GM12878 (cell line): ENCODE measurements around the gene PSMA7. TPM values are rescaled to one million over a fixed set of nuclear protein-coding genes. Genes with fewer than 3 reads are reported as not detected.
A peak's percentile ranks its signal among the peaks of the same experiment; 100 is the strongest.

Source experiments
- ASH2L ChIP-seq: fragments of 300-600, 200-600 bp; sonication (generic); IDR thresholded peaks from 2 replicates; pipeline ENCODE4 v1.6.1; 2017; ENCODE audit warnings: low read depth, mild to moderate bottlenecking, borderline replicate concordance
- ATF3 ChIP-seq: IDR thresholded peaks from 2 replicates; pipeline ENCODE4 v1.6.1; 2011; ENCODE audit warnings: low read depth, mild to moderate bottlenecking, low read length, moderate library complexity, borderline replicate concordance; ENCODE audit errors: extremely low read depth
- BRCA1 ChIP-seq: IDR thresholded peaks from 2 replicates; pipeline ENCODE4 v1.6.1; 2011; ENCODE audit warnings: low read depth, low read length, improper control_type of control experiment
- CBFB ChIP-seq: IDR thresholded peaks from 2 replicates; pipeline ENCODE4 v1.6.1; 2016; ENCODE audit warnings: antibody characterized with exemption, low read depth
- CREB1 ChIP-seq: IDR thresholded peaks from 2 replicates; pipeline ENCODE4 v1.6.1; 2012; ENCODE audit warnings: low read depth, mild to moderate bottlenecking, inconsistent platforms
- E4F1 ChIP-seq: fragments of 450-650 bp; IDR thresholded peaks from 2 replicates; pipeline ENCODE4 v1.6.1; 2018; ENCODE audit warnings: borderline replicate concordance, mild to moderate bottlenecking; ENCODE audit not compliant: partially characterized antibody
- ESRRA ChIP-seq: IDR thresholded peaks from 2 replicates; pipeline ENCODE4 v1.6.1; 2012; ENCODE audit warnings: mild to moderate bottlenecking, low read length, improper control_type of control experiment
- ETV6 ChIP-seq, 2 experiments: fragments of 450-650 bp in 1 of 2; IDR thresholded peaks in 1 of 2; conservative IDR thresholded peaks in 1 of 2; 2 replicates each; pipeline ENCODE4 v1.6.1; 2014; ENCODE audit warnings: antibody characterized with exemption in 1 of 2, borderline replicate concordance in 1 of 2, low read depth in 1 of 2, mild to moderate bottlenecking in 1 of 2, moderate library complexity in 1 of 2
- KAT2A ChIP-seq: conservative IDR thresholded peaks from 2 replicates; pipeline ENCODE4 v1.6.1; 2011; ENCODE audit warnings: low read depth, low read length; ENCODE audit not compliant: control insufficient read depth
- MLLT1 ChIP-seq: fragments of 450-650 bp; IDR thresholded peaks from 2 replicates; pipeline ENCODE4 v1.6.1; 2016; ENCODE audit warnings: mild to moderate bottlenecking
- MTA2 ChIP-seq: fragments of 450-650 bp; IDR thresholded peaks from 2 replicates; pipeline ENCODE4 v1.6.1; 2016; ENCODE audit warnings: low read depth, mild to moderate bottlenecking, moderate library complexity
- PAX8 ChIP-seq: fragments of 450-650 bp; IDR thresholded peaks from 2 replicates; pipeline ENCODE4 v1.6.1; 2017; ENCODE audit warnings: mild to moderate bottlenecking, moderate library complexity
- RAD21 ChIP-seq: IDR thresholded peaks from 2 replicates; pipeline ENCODE4 v1.6.1; 2011; ENCODE audit warnings: mild to moderate bottlenecking, low read depth, low read length, moderate library complexity; ENCODE audit not compliant: insufficient read depth
- RBBP5 ChIP-seq: fragments of 200-600 bp; sonication (generic); conservative IDR thresholded peaks from 2 replicates; pipeline ENCODE4 v1.6.1; 2016
- RELA ChIP-seq: fragments of 450-650 bp; IDR thresholded peaks from 2 replicates; pipeline ENCODE4 v1.8.0; 2014; ENCODE audit warnings: borderline replicate concordance; ENCODE audit not compliant: partially characterized antibody
- SPI1 ChIP-seq: IDR thresholded peaks from 2 replicates; pipeline ENCODE4 v1.6.1; 2011; ENCODE audit warnings: low read depth, mild to moderate bottlenecking, low read length, moderate library complexity, borderline replicate concordance; ENCODE audit not compliant: insufficient read depth
- TAF1 ChIP-seq: IDR thresholded peaks from 2 replicates; pipeline ENCODE4 v1.6.1; 2011; ENCODE audit warnings: mild to moderate bottlenecking, low read depth, low read length, borderline replicate concordance
- YY1 ChIP-seq: IDR thresholded peaks from 2 replicates; pipeline ENCODE4 v1.6.1; 2011; ENCODE audit warnings: low read depth, mild to moderate bottlenecking, low read length
- ZBTB33 ChIP-seq: fragments of 450-650 bp; IDR thresholded peaks from 2 replicates; pipeline ENCODE4 v1.6.1; 2017; ENCODE audit warnings: mild to moderate bottlenecking
- polyA plus RNA-seq, 11 experiments: library from polyadenylated mRNA; depleted of rRNA in 4 of 11; unstranded in 6 of 11; stranded (reverse) in 5 of 11; fragments of >200 nt; fragmentation: Nextera tagmentation in 4 of 11; fragmentation: Illumina TruSeq in 1 of 11; extraction: Ambion mirVana in 4 of 11; extraction: Trizol in 1 of 11; gene quantifications; 1 replicate in 1 of 11; 2 replicates in 10 of 11; pipeline versions ENCODE4 v1.2.1 to v1.2.3, GENCODE V29; 2011 to 2016; ENCODE audit warnings: inconsistent platforms in 2 of 11, missing spikeins in 2 of 11, low read depth in 1 of 11
- total RNA-seq, 4 experiments: library from RNA; depleted of rRNA in 3 of 4; stranded (reverse); fragments of >200 nt in 3 of 4; fragmentation: Illumina TruSeq in 1 of 4; extraction: Trizol in 1 of 4; gene quantifications; 2 replicates each; pipeline versions ENCODE4 v1.2.1 to v1.2.3, GENCODE V29; 2013 to 2021

PSMA7 gene
- total and polyA plus RNA-seq, 10 of the 15 experiments (the other 5 are each of a cell fraction or from before 2014, with no cell fraction given) = 216 to 857 (median 368) TPM

- TF ChIP-seq ATF3 (peak; percentile 67; the same call in 1 of the 2 replicates), MTA2 (no peak), TAF1 (peak; percentile 86; the same call in 1 of the 2 replicates), RELA (no peak), BRCA1 (no peak), RBBP5 (peak; percentile 51; the same call in 1 of the 2 replicates), CBFB (0 out of 2 replicates have a peak, but pooled peaks have one; percentile 48), MLLT1 (peak; percentile 22; the same call in 1 of the 2 replicates), CREB1 (peak; percentile 97), RAD21 (no peak), YY1 (peak; percentile 34; the same call in 1 of the 2 replicates), KAT2A (no peak), ETV6 (conservative IDR thresholded peaks at IDR 0.05 in 1 of 2, IDR thresholded peaks at IDR 0.05 in 1 of 2; ENCODE audit: borderline replicate concordance in 1 of 2, low read depth in 1 of 2) (no peak), ESRRA (no peak; the same call in 1 of the 2 replicates), PAX8 (no peak), ZBTB33 (no peak), E4F1 (peak; percentile 52), ASH2L (no peak), SPI1 (no peak)
These were observed 39.6 kb upstream of the PSMA7 start, which contains the start of gene MTG2 (continued) for GRCh38 chr20:62182469-62183425.
